HepG2 (cell line): ENCODE data around the gene WFDC11. TPM values are rescaled to one million over a fixed set of nuclear protein-coding genes. Genes with fewer than 3 reads are reported as not detected.

ENCODE experiments used
- ARHGAP35 ChIP-seq: sonication (generic); formaldehyde crosslinking; IDR thresholded peaks from 2 replicates; pipeline ENCODE4 v1.9.0; 2022; ENCODE audit warnings: mild to moderate bottlenecking, inconsistent platforms, moderate library complexity, missing genetic modification reagents, borderline replicate concordance
- ETV6 ChIP-seq: sonication (generic); formaldehyde crosslinking; conservative IDR thresholded peaks from 2 replicates; pipeline ENCODE4 v1.4.0; 2020; ENCODE audit warnings: missing genetic modification reagents
- HES4 ChIP-seq: sonication (generic); formaldehyde crosslinking; IDR thresholded peaks from 2 replicates; pipeline ENCODE4 v1.9.0; 2021; ENCODE audit warnings: mild to moderate bottlenecking, missing genetic modification reagents, borderline replicate concordance
- IKZF1 ChIP-seq: fragments of 450-650 bp; IDR thresholded peaks from 2 replicates; pipeline ENCODE4 v1.7.1; 2016
- IRF9 ChIP-seq: sonication (generic); formaldehyde crosslinking; IDR thresholded peaks from 2 replicates; pipeline ENCODE4 v1.8.0; 2022; ENCODE audit warnings: missing genetic modification reagents, mild to moderate bottlenecking, borderline replicate concordance
- KAT8 ChIP-seq: IDR thresholded peaks from 2 replicates; pipeline ENCODE4 v1.6.1; 2016; ENCODE audit warnings: missing genetic modification reagents, missing compliant biosample characterization
- PBX3 ChIP-seq: sonication (generic); formaldehyde crosslinking; IDR thresholded peaks from 2 replicates; pipeline ENCODE4 v1.8.1; 2023; ENCODE audit warnings: missing genetic modification reagents, inconsistent platforms, borderline replicate concordance
- RARA ChIP-seq: IDR thresholded peaks from 2 replicates; pipeline ENCODE4 v1.6.1; 2016; ENCODE audit warnings: missing genetic modification reagents, missing compliant biosample characterization
- SMAD3 ChIP-seq: sonication (generic); formaldehyde crosslinking; IDR thresholded peaks from 2 replicates; pipeline ENCODE4 v1.4.0; 2020; ENCODE audit warnings: missing genetic modification reagents
- SSRP1 ChIP-seq: IDR thresholded peaks from 2 replicates; pipeline ENCODE4 v1.6.1; 2016; ENCODE audit warnings: control low read depth
- TBL1XR1 ChIP-seq: fragments of 150-350 bp; IDR thresholded peaks from 2 replicates; pipeline ENCODE4 v1.6.1; 2014; ENCODE audit warnings: borderline replicate concordance, low read length; ENCODE audit not compliant: partially characterized antibody
- ZIK1 ChIP-seq: sonication (generic); formaldehyde crosslinking; IDR thresholded peaks from 2 replicates; pipeline ENCODE4 v1.5.0; 2020; ENCODE audit warnings: mild to moderate bottlenecking, low read depth, missing genetic modification reagents, borderline replicate concordance
- ZNF138 ChIP-seq: sonication (generic); formaldehyde crosslinking; IDR thresholded peaks from 2 replicates; pipeline ENCODE4 v1.5.0; 2020; ENCODE audit warnings: mild to moderate bottlenecking, low read depth, missing genetic modification reagents
- ZNF274 ChIP-seq: sonication (generic); formaldehyde crosslinking; IDR thresholded peaks from 2 replicates; pipeline ENCODE4 v1.5.1; 2020; ENCODE audit warnings: mild to moderate bottlenecking, missing genetic modification reagents
- ZNF512B ChIP-seq: sonication (generic); formaldehyde crosslinking; IDR thresholded peaks from 2 replicates; pipeline ENCODE4 v1.5.1; 2020; ENCODE audit warnings: missing genetic modification reagents, mild to moderate bottlenecking, borderline replicate concordance
- ZNF572 ChIP-seq: sonication (generic); formaldehyde crosslinking; IDR thresholded peaks from 2 replicates; pipeline ENCODE4 v1.5.1; 2020; ENCODE audit warnings: mild to moderate bottlenecking, missing genetic modification reagents
- ZNF644 ChIP-seq: IDR thresholded peaks from 2 replicates; pipeline ENCODE4 v1.6.1; 2016; ENCODE audit warnings: low read depth
- ZNF746 ChIP-seq: sonication (generic); formaldehyde crosslinking; IDR thresholded peaks from 2 replicates; pipeline ENCODE4 v1.8.0; 2022; ENCODE audit warnings: mild to moderate bottlenecking, missing genetic modification reagents
- ZNF768 ChIP-seq: sonication (generic); formaldehyde crosslinking; IDR thresholded peaks from 2 replicates; pipeline ENCODE4 v1.4.0; 2020; ENCODE audit warnings: missing genetic modification reagents
- ZNF780A ChIP-seq: sonication (generic); formaldehyde crosslinking; IDR thresholded peaks from 2 replicates; pipeline ENCODE4 v1.8.0; 2022; ENCODE audit warnings: mild to moderate bottlenecking, missing genetic modification reagents, moderate library complexity
- polyA plus RNA-seq, 8 experiments: library from polyadenylated mRNA; depleted of rRNA in 3 of 8; stranded (reverse) in 7 of 8; unstranded in 1 of 8; fragments of >200 nt; fragmentation: Illumina TruSeq in 4 of 8; extraction: Trizol in 4 of 8; gene quantifications; 2 replicates each; pipeline versions ENCODE4 v1.2.1 to v1.2.3, GENCODE V29; 2011 to 2016; ENCODE audit warnings: low read depth in 4 of 8, missing spikeins in 1 of 8, mixed read lengths in 1 of 8; ENCODE audit not compliant: insufficient read depth in 1 of 8
- total RNA-seq, 5 experiments: library from RNA; depleted of rRNA; stranded (reverse); fragments of >200 nt; fragmentation: Illumina TruSeq; extraction: Trizol; gene quantifications; 2 replicates each; pipeline ENCODE4 v1.2.3, GENCODE V29; 2016; ENCODE audit warnings: low read depth in 1 of 5
- TF ChIP-seq, protein P1 (sequence below): IDR thresholded peaks from 2 replicates; pipeline ENCODE4 v1.6.1; 2018; ENCODE audit warnings: missing genetic modification reagents
- TF ChIP-seq, protein P2 (sequence below): sonication (generic); formaldehyde crosslinking; IDR thresholded peaks from 2 replicates; pipeline ENCODE4 v1.4.0; 2020; ENCODE audit warnings: mild to moderate bottlenecking, missing genetic modification reagents
- TF ChIP-seq, protein P3 (sequence below): sonication (generic); formaldehyde crosslinking; IDR thresholded peaks from 2 replicates; pipeline ENCODE4 v1.5.0; 2020; ENCODE audit warnings: missing genetic modification reagents

Gene WFDC11
- total and polyA plus RNA-seq, 2 of the 13 experiments (the other 11 are each of a cell fraction or from before 2014, with no cell fraction given) = not detected

DNA sequence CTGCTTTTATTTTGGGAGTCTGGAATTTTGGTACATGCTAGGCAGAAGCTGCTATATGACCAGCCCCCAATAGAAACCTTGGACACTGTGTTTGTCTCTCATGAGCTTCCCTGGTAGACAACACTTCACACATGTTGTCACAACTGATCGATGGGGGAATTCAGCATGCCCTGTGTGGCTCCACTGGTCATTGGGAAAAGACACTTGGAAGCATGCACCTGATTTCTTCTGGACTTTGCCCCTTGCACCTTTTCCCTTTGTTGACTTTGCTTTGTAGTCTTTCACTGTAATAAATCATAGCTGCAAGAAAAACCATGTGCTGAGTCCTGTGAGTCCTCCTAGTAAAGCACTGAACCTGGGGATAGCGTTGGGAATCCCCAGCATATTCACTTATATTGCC lies 48.4 kb downstream of the WFDC11 start (continued):
- no peak for TF ChIP-seq PBX3 (CRISPR knock-in tag)
- TF ChIP-seq IKZF1 = no peak
- TF ChIP-seq, protein P1, sequence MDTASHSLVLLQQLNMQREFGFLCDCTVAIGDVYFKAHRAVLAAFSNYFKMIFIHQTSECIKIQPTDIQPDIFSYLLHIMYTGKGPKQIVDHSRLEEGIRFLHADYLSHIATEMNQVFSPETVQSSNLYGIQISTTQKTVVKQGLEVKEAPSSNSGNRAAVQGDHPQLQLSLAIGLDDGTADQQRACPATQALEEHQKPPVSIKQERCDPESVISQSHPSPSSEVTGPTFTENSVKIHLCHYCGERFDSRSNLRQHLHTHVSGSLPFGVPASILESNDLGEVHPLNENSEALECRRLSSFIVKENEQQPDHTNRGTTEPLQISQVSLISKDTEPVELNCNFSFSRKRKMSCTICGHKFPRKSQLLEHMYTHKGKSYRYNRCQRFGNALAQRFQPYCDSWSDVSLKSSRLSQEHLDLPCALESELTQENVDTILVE (CRISPR knock-in tag) = no peak
- TF ChIP-seq, protein P2, sequence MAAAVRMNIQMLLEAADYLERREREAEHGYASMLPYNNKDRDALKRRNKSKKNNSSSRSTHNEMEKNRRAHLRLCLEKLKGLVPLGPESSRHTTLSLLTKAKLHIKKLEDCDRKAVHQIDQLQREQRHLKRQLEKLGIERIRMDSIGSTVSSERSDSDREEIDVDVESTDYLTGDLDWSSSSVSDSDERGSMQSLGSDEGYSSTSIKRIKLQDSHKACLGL (CRISPR knock-in tag) = no peak
- no peak for TF ChIP-seq TBL1XR1
- peak; percentile 77 for TF ChIP-seq ZNF644
- no peak for TF ChIP-seq ETV6 (CRISPR knock-in tag)
- no peak for TF ChIP-seq ZNF138 (CRISPR knock-in tag)
- no peak for TF ChIP-seq SMAD3 (CRISPR knock-in tag)
- no peak for TF ChIP-seq IRF9 (CRISPR knock-in tag)
- peak; percentile 34; the same call in 1 of the 2 replicates for TF ChIP-seq KAT8 (CRISPR knock-in tag)
- no peak for TF ChIP-seq HES4 (CRISPR knock-in tag)
- TF ChIP-seq ZNF768 = no peak
- TF ChIP-seq RARA (CRISPR knock-in tag) = peak; percentile 30; the same call in 1 of the 2 replicates
- TF ChIP-seq, protein P3, sequence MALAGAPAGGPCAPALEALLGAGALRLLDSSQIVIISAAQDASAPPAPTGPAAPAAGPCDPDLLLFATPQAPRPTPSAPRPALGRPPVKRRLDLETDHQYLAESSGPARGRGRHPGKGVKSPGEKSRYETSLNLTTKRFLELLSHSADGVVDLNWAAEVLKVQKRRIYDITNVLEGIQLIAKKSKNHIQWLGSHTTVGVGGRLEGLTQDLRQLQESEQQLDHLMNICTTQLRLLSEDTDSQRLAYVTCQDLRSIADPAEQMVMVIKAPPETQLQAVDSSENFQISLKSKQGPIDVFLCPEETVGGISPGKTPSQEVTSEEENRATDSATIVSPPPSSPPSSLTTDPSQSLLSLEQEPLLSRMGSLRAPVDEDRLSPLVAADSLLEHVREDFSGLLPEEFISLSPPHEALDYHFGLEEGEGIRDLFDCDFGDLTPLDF (CRISPR knock-in tag) = no peak
- no peak for TF ChIP-seq ZNF274 (CRISPR knock-in tag)
- no peak for TF ChIP-seq ZIK1 (CRISPR knock-in tag)
- TF ChIP-seq ARHGAP35 (CRISPR knock-in tag) = no peak
- no peak for TF ChIP-seq ZNF746
- TF ChIP-seq ZNF780A (CRISPR knock-in tag) = no peak
- TF ChIP-seq ZNF572 (CRISPR knock-in tag) = no peak
- TF ChIP-seq ZNF512B (CRISPR knock-in tag) = no peak
- no peak for TF ChIP-seq SSRP1
